Measurements from ENCODE around the gene TSPAN32.

The TSPAN32 gene

GRCh38 chr11:2359557-2359956 lies 57.7 kb downstream of the TSPAN32 start:
- TF ChIP-seq ZC3H10 (CRISPR knock-in tag; IDR thresholded peaks at IDR 0.05) (no peak), BACH2 (CRISPR knock-in tag; IDR thresholded peaks at IDR 0.05; ENCODE audit: borderline replicate concordance) (no peak), RARB (CRISPR knock-in tag; IDR thresholded peaks at IDR 0.05) (no peak)
- ATAC-seq, result no peak

DNA sequence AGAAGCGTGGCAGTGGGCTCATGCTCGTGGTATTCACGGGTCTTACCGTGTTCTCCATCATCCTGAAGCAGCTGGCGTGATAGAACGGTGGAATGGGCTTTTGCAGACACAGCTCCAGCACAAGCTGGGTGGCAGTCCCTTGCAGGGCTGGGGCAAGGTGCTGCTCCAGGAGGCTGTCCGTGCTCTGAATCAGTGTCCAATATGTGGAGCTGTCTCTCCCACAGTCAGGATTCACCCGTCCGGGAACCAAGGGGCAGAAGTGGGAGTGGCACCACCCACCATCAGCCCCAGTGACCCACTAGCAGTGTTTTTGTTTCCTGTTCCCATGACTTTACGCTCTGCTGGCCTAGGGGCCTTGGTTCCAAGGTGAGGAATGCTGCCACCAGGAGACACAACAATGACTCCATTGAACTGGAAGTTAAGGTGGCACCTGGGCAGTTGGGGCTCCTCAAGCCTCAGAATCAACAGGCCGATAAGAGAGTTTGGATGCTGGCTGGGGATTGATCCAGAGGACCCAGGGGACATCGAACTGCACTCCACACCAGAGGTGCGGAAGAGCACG lies 58.3 kb downstream of the TSPAN32 start:
- no peak for TF ChIP-seq ARNTL (CRISPR knock-in tag; IDR thresholded peaks at IDR 0.05; ENCODE audit: borderline replicate concordance, low read depth)
- TF ChIP-seq RARB (CRISPR knock-in tag; IDR thresholded peaks at IDR 0.05), result no peak
- TF ChIP-seq CSDC2 (CRISPR knock-in tag; IDR thresholded peaks at IDR 0.05), result no peak
- TF ChIP-seq, protein P1, sequence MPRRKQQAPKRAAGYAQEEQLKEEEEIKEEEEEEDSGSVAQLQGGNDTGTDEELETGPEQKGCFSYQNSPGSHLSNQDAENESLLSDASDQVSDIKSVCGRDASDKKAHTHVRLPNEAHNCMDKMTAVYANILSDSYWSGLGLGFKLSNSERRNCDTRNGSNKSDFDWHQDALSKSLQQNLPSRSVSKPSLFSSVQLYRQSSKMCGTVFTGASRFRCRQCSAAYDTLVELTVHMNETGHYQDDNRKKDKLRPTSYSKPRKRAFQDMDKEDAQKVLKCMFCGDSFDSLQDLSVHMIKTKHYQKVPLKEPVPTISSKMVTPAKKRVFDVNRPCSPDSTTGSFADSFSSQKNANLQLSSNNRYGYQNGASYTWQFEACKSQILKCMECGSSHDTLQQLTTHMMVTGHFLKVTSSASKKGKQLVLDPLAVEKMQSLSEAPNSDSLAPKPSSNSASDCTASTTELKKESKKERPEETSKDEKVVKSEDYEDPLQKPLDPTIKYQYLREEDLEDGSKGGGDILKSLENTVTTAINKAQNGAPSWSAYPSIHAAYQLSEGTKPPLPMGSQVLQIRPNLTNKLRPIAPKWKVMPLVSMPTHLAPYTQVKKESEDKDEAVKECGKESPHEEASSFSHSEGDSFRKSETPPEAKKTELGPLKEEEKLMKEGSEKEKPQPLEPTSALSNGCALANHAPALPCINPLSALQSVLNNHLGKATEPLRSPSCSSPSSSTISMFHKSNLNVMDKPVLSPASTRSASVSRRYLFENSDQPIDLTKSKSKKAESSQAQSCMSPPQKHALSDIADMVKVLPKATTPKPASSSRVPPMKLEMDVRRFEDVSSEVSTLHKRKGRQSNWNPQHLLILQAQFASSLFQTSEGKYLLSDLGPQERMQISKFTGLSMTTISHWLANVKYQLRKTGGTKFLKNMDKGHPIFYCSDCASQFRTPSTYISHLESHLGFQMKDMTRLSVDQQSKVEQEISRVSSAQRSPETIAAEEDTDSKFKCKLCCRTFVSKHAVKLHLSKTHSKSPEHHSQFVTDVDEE (CRISPR knock-in tag; IDR thresholded peaks at IDR 0.05), result no peak
- TF ChIP-seq, protein P2, sequence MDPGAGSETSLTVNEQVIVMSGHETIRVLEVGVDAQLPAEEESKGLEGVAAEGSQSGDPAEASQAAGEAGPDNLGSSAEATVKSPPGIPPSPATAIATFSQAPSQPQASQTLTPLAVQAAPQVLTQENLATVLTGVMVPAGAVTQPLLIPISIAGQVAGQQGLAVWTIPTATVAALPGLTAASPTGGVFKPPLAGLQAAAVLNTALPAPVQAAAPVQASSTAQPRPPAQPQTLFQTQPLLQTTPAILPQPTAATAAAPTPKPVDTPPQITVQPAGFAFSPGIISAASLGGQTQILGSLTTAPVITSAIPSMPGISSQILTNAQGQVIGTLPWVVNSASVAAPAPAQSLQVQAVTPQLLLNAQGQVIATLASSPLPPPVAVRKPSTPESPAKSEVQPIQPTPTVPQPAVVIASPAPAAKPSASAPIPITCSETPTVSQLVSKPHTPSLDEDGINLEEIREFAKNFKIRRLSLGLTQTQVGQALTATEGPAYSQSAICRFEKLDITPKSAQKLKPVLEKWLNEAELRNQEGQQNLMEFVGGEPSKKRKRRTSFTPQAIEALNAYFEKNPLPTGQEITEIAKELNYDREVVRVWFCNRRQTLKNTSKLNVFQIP (CRISPR knock-in tag; IDR thresholded peaks at IDR 0.05; ENCODE audit: borderline replicate concordance, low read depth), result no peak
- no peak for TF ChIP-seq ISL1 (CRISPR knock-in tag; IDR thresholded peaks at IDR 0.05)
- TF ChIP-seq CSRNP3 (CRISPR knock-in tag; IDR thresholded peaks at IDR 0.05), result no peak
- TF ChIP-seq PATZ1 (CRISPR knock-in tag; IDR thresholded peaks at IDR 0.05; ENCODE audit: borderline replicate concordance), result no peak
- TF ChIP-seq ESRRG (CRISPR knock-in tag; IDR thresholded peaks at IDR 0.05), result no peak
- no peak for TF ChIP-seq TOX (CRISPR knock-in tag; IDR thresholded peaks at IDR 0.05; ENCODE audit: borderline replicate concordance)
- no peak for TF ChIP-seq OSR1 (CRISPR knock-in tag; IDR thresholded peaks at IDR 0.05)
- no peak for TF ChIP-seq ZNF70 (CRISPR knock-in tag; IDR thresholded peaks at IDR 0.05)
- no peak for TF ChIP-seq SNAI2 (CRISPR knock-in tag; IDR thresholded peaks at IDR 0.05)
- TF ChIP-seq ZFP3 (CRISPR knock-in tag; IDR thresholded peaks at IDR 0.05), result no peak
- no peak for TF ChIP-seq ZC3H10 (CRISPR knock-in tag; IDR thresholded peaks at IDR 0.05)

DNA sequence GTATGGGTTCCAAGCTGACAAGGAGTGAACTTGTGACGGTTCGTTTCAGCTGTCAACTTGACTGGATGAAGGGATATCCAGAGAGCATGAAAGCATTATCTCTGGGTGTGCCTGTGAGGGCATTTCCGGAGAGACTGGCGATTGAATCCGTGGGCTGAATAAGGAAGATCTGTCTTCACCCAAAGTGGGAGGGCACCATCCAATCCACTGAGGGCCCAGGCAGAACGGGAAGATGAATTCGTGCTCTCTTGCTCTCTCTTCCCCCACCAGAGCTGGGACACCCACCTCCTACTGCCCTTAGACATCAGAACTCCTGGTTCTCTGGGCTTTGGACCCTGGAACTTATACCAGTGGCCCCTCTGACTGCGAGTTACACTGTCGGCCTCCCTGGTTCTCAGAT lies 59.8 kb downstream of the TSPAN32 start:
- no peak for ATAC-seq
- no peak for TF ChIP-seq RARB (CRISPR knock-in tag; IDR thresholded peaks at IDR 0.05)
- TF ChIP-seq CSDC2 (CRISPR knock-in tag; IDR thresholded peaks at IDR 0.05), result no peak
- no peak for TF ChIP-seq ESRRG (CRISPR knock-in tag; IDR thresholded peaks at IDR 0.05)
- no peak for TF ChIP-seq CSRNP3 (CRISPR knock-in tag; IDR thresholded peaks at IDR 0.05)

More for the DNA sequence above, 58.3 kb downstream of the TSPAN32 start:
- no peak for ATAC-seq

GRCh38 chr11:2362414-2362813 lies 60.6 kb downstream of the TSPAN32 start:
- no peak for ATAC-seq
- no peak for TF ChIP-seq PATZ1 (CRISPR knock-in tag; IDR thresholded peaks at IDR 0.05; ENCODE audit: borderline replicate concordance)
- TF ChIP-seq ZNF565 (CRISPR knock-in tag; conservative IDR thresholded peaks at IDR 0.05; ENCODE audit: low read depth), result no peak
- no peak for TF ChIP-seq PPARA (CRISPR knock-in tag; IDR thresholded peaks at IDR 0.05; ENCODE audit: borderline replicate concordance)
- no peak for TF ChIP-seq GLIS3 (CRISPR knock-in tag; IDR thresholded peaks at IDR 0.05)
- TF ChIP-seq, protein P3, sequence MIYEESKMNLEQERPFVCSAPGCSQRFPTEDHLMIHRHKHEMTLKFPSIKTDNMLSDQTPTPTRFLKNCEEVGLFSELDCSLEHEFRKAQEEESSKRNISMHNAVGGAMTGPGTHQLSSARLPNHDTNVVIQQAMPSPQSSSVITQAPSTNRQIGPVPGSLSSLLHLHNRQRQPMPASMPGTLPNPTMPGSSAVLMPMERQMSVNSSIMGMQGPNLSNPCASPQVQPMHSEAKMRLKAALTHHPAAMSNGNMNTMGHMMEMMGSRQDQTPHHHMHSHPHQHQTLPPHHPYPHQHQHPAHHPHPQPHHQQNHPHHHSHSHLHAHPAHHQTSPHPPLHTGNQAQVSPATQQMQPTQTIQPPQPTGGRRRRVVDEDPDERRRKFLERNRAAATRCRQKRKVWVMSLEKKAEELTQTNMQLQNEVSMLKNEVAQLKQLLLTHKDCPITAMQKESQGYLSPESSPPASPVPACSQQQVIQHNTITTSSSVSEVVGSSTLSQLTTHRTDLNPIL (CRISPR knock-in tag; IDR thresholded peaks at IDR 0.05; ENCODE audit: low read depth), result no peak
- TF ChIP-seq TCF4 (CRISPR knock-in tag; IDR thresholded peaks at IDR 0.05; ENCODE audit: borderline replicate concordance), result no peak
- no peak for TF ChIP-seq ZNF8 (CRISPR knock-in tag; IDR thresholded peaks at IDR 0.05)
- TF ChIP-seq BACH2 (CRISPR knock-in tag; IDR thresholded peaks at IDR 0.05; ENCODE audit: borderline replicate concordance), result no peak
- no peak for TF ChIP-seq ARNTL (CRISPR knock-in tag; IDR thresholded peaks at IDR 0.05; ENCODE audit: borderline replicate concordance, low read depth)
- no peak for TF ChIP-seq CSDC2 (CRISPR knock-in tag; IDR thresholded peaks at IDR 0.05)
- TF ChIP-seq RARB (CRISPR knock-in tag; IDR thresholded peaks at IDR 0.05), result no peak
- TF ChIP-seq ESRRG (CRISPR knock-in tag; IDR thresholded peaks at IDR 0.05), result no peak
- no peak for TF ChIP-seq SNAI2 (CRISPR knock-in tag; IDR thresholded peaks at IDR 0.05)
- TF ChIP-seq ISL1 (CRISPR knock-in tag; IDR thresholded peaks at IDR 0.05), result no peak
- TF ChIP-seq ZNF70 (CRISPR knock-in tag; IDR thresholded peaks at IDR 0.05), result no peak

Data from SK-N-SH treated with all-trans-retinoic acid at 6 μM for 48 hours (cell line).